GM10248 (cell line): ENCODE results near the gene RRP15.

ENCODE experiments used
- CTCF ChIA-PET: fragments of 300-600 bp; sonication (Branson Sonifier 250); formaldehyde crosslinking; extraction: SDS; loops from one replicate; lab custom pipeline; 2021; ENCODE audit warnings: antibody characterized with exemption; lab: Yijun Ruan, JAX
- POLR2A ChIA-PET: fragments of 350-650 bp; sonication (Branson Sonifier 250); formaldehyde crosslinking; extraction: SDS; loops from one replicate; lab custom pipeline; 2020; ENCODE audit warnings: antibody characterized with exemption; lab: Yijun Ruan, JAX
- DNase-seq: peaks from one replicate; pipeline ENCODE4 v3.0.0; 2012; ENCODE audit errors: extremely low spot score
- CTCF ChIP-seq: IDR thresholded peaks from 2 replicates; pipeline ENCODE4 v1.5.1; 2012; ENCODE audit warnings: mild to moderate bottlenecking, low read depth; ENCODE audit errors: extremely low read depth, missing control alignments, control extremely low read depth

RRP15 gene, protein sequence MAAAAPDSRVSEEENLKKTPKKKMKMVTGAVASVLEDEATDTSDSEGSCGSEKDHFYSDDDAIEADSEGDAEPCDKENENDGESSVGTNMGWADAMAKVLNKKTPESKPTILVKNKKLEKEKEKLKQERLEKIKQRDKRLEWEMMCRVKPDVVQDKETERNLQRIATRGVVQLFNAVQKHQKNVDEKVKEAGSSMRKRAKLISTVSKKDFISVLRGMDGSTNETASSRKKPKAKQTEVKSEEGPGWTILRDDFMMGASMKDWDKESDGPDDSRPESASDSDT

GRCh38 chr1:218284917-218285635, at the start of gene RRP15:
RRP15 (plus strand) TSS chr1:218285293; CDS start chr1:218285317, 24 bp downstream.
- POLR2A ChIA-PET: interaction anchor here (0.6 to 1.5 kb wide), 2 partner anchors 12 to 752 kb away, joined by 4 to 8 read pairs; no protein-coding TSS in a partner anchor
- no peak for TF ChIP-seq CTCF
- DNase-seq: peak; percentile 89
- CTCF ChIA-PET: interaction anchor here (1.0 to 2.5 kb wide), 6 partner anchors 10 to 45 kb away, joined by 3 to 10 read pairs (median 4); no protein-coding TSS in a partner anchor

DNA sequence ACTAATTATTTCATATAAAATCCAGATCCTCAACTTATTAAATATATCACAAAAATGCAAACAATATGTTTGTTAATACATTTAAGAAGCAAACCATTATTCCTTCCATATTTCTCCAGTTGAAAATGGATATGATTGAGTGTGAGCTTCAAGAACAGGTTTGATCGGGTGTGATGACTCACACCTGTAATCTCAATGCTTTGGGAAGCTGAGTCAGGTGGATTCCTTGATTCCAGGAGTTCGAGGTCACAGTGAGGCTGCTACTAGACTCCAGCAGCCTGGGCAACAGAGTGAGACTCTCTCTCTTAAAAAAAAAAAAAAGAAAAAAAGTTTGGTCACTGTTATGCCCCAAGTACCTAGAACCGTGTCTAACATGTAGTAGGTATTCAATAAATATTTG, 42.9 kb upstream of the RRP15 start:
- ChIA-PET CTCF (no interaction called here), POLR2A (no interaction called here)
- TF ChIP-seq CTCF: no peak
- DNase-seq: no peak

GRCh38 chr1:218247339-218247738, 37.8 kb upstream of the RRP15 start:
- ChIA-PET POLR2A (no interaction called here), CTCF (interaction anchor here (1.2 kb wide), 1 partner anchor 15 kb away, joined by 3 read pairs; no protein-coding TSS in a partner anchor)
- no peak for DNase-seq
- TF ChIP-seq CTCF: no peak

DNA sequence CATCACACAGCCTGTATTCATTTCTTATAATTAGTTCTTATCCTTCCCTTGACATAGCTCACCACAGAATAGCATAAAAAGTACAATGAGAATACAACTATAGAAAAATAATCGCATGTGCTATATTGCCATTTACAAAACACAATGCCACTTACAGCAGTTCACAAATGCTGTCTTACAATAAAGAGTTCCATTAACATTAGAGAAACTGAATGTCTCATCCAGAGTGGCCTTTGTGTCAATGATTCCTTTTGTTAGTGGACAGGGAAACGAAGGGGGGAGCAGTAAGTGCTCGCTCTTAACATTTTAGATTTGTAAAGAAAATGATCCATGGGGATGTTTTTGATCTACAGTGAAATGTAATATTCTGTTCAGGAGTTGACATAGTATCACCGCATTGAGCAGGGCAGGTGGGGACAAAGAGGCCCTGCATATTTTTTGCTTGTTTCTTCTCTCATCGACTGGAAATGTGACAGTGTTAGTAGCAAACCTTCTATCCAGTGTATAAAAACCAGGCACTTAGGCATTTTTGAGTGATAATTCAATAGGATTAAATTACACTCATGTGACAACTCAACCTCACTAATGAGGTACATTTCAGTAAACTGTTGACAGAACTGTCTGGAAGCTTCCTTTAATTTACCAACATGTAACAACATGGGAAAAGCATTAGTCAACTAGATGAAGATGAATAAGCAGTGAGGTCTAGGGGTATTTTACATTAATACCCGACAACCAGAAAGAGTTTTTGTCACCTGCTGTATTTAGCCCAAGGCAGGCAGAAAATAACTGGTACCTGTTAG, 35.6 kb upstream of the RRP15 start:
- no peak for DNase-seq
- no peak for TF ChIP-seq CTCF
- ChIA-PET POLR2A (no interaction called here), CTCF (no interaction called here)

- POLR2A ChIA-PET: no interaction called here
- no peak for DNase-seq
- CTCF ChIA-PET: interaction anchor here (1.1 kb wide), 1 partner anchor 10 kb away, joined by 4 read pairs; no protein-coding TSS in a partner anchor
- TF ChIP-seq CTCF: no peak
Measured at GRCh38 chr1:218250492-218250891, 34.6 kb upstream of the RRP15 start.
